ENCODE data around the gene RGMA. TPM values are rescaled to one million over a fixed set of nuclear protein-coding genes. Genes with fewer than 3 reads are reported as not detected.

The RGMA gene
- total and polyA plus RNA-seq, 8 donors, result 4.6 to 18.5 (median 13.9) TPM

DNA sequence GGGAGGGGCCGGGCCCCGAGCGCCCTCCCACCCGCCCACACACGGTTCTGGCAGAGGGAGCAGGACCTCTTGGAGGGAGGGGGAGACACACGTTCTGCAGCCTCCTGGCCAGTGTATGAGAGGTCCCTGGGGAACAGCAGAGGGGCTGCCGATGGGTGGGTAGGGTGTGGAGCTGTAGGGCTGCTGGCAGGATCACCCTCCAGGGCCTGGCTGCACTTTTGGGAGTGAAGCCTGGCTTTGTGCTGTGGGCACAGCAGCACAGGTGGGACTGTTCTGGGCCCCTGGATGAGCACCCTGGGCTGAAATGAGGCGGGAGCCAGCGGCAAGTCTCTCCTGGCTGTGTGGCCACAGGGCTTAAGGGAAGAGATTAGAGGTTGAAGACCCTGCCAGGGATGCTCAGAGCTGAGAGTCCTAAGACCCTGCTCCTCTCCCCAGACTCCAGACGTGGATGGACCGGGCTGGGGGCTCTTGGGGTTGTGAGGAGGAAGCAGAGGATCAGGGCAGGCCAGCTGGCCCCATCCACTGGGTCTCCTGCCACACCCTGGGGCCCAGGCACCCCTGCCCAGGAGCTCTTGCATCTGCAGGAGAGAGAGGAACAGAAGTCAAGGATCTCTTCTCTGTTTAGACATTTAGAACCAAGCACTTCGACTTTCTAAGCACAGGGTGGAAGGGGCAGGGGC lies 45.2 kb downstream of the RGMA start:
- TF ChIP-seq, protein P1, sequence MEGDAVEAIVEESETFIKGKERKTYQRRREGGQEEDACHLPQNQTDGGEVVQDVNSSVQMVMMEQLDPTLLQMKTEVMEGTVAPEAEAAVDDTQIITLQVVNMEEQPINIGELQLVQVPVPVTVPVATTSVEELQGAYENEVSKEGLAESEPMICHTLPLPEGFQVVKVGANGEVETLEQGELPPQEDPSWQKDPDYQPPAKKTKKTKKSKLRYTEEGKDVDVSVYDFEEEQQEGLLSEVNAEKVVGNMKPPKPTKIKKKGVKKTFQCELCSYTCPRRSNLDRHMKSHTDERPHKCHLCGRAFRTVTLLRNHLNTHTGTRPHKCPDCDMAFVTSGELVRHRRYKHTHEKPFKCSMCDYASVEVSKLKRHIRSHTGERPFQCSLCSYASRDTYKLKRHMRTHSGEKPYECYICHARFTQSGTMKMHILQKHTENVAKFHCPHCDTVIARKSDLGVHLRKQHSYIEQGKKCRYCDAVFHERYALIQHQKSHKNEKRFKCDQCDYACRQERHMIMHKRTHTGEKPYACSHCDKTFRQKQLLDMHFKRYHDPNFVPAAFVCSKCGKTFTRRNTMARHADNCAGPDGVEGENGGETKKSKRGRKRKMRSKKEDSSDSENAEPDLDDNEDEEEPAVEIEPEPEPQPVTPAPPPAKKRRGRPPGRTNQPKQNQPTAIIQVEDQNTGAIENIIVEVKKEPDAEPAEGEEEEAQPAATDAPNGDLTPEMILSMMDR (IDR thresholded peaks at IDR 0.05), result no peak
- peaks cover 0 to 4% of the 10 kb centered on the region in 2 donors for H3K27me3 ChIP-seq
- no peak for ATAC-seq
- peaks cover 0 to 7% of the 10 kb centered on the region in 2 donors for H3K9me3 ChIP-seq
- intact Hi-C loops (cut with DNase I), result no loop called here
- H3K27ac ChIP-seq, result no peak overlapping the region
- peaks cover 0 to 7% of the 10 kb centered on the region in 2 donors for H3K36me3 ChIP-seq
- no peak overlapping the region for H3K4me3 ChIP-seq
- peaks cover 4 to 31% of the 10 kb centered on the region in 2 donors for H3K4me1 ChIP-seq
- peak in 1 of 4 donors; percentile 64 for DNase-seq

DNA sequence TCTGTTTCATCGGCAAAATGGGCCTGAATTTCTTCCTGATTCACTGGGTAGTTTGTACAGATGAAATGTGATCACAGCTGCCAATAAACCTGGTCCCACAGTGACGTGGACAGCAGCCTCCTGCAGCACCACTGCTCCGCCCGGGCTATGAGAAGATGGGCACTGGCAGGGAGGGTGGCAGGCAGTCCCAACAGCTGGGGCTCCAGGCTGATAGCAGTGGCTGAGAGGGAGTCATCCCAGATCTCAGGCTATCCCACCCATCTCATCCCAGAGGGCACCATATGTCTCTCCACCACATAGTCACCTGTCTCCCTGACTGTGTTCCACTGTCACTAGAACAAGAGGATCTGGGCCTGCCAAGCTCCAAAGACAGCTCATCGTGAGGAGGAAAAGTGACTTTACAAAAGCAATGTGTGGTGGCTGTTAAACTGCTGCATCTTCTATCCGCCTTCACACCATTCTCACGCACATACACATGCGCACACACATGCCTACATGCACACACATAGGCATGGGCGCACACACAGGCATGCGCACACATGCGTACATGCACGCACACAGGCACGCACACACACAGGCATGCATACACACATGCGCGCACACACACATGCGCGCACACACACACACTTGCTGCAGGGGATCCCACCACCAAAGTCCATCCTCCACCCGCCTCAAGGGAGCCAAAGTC lies 46.2 kb downstream of the RGMA start:
- intact Hi-C loops (cut with DNase I), result no loop called here
- peaks cover 4 to 24% of the 10 kb centered on the region in 2 donors for H3K4me1 ChIP-seq
- TF ChIP-seq, protein P1 (IDR thresholded peaks at IDR 0.05), result no peak
- H3K9me3 ChIP-seq, result peaks cover 0 to 7% of the 10 kb centered on the region in 2 donors
- peaks cover 0 to 7% of the 10 kb centered on the region in 2 donors for H3K36me3 ChIP-seq
- no peaks in the 10 kb centered on the region for H3K27me3 ChIP-seq
- ATAC-seq (no peak), DNase-seq (no peak)
- no peak overlapping the region for H3K4me3 ChIP-seq
- H3K27ac ChIP-seq, result no peak overlapping the region

DNA sequence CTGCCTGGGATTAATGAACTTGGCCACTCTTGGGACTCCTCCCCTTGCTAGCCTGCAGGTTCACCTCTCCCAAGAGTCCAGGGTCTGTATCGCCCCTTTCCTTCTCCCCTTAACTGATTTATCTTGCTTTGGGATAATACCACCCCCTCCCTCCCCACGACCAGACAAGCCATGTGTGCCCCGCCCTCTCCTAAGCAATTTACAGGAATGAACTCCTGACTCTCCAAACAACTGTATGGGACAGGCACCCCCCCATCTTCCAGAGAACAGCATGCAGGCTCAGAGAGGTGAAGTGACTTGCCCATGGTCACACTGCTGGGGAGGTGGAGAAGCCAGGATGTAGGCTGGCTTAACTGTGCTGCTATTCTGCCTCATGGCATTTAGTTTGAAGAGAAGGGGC lies 46.8 kb downstream of the RGMA start:
- Histone ChIP-seq H3K4me1 (peaks cover 4 to 26% of the 10 kb centered on the region in 2 donors), H3K27ac (no peak overlapping the region), H3K9me3 (peaks cover 0 to 7% of the 10 kb centered on the region in 2 donors), H3K36me3 (peaks cover 0 to 7% of the 10 kb centered on the region in 2 donors), H3K27me3 (no peaks in the 10 kb centered on the region), H3K4me3 (no peak overlapping the region)
- TF ChIP-seq, protein P1 (IDR thresholded peaks at IDR 0.05), result no peak
- intact Hi-C loops (cut with DNase I), result no loop called here
- DNase-seq (no peak), ATAC-seq (no peak)

DNA sequence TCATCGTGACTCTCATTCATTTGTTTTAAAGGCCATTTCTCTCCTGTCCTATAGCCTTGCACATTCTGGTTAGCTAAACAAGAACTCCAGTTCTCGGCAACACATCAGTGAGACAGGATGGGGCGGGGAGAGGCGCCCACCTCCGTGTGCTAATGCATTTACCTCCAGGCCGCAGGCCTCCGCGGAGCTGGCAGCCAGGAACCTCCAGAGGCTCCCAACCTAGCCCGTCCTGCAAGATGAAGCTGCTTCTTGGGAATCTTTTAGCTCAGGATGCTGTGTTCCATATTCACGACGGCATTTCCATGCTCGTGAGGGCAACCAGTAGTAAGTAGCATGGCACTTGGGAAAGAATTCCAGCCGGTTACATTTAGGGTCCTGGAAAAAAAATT lies 47.9 kb downstream of the RGMA start:
- Histone ChIP-seq H3K9me3 (peaks cover 0 to 3% of the 10 kb centered on the region in 2 donors), H3K27ac (no peak overlapping the region), H3K4me3 (no peak overlapping the region), H3K4me1 (peaks cover 4 to 37% of the 10 kb centered on the region in 2 donors), H3K27me3 (no peaks in the 10 kb centered on the region), H3K36me3 (peaks cover 0 to 7% of the 10 kb centered on the region in 2 donors)
- ATAC-seq, result no peak
- intact Hi-C loops (cut with DNase I), result no loop called here
- DNase-seq, result no peak
- TF ChIP-seq, protein P1 (IDR thresholded peaks at IDR 0.05), result no peak
